Fibroblast of pulmonary artery (primary cell): ENCODE data around the gene UFL1.

ENCODE experiments used
- DNase-seq: peaks from one replicate; pipeline ENCODE4 v3.0.0-alpha.2; 2010; ENCODE audit warnings: low read depth
- H3K4me3 ChIP-seq: replicated peaks from 2 replicates; pipeline ENCODE4 v1.5.1; 2011; ENCODE audit warnings: low read depth, mild to moderate bottlenecking, control low read depth, low read length, moderate library complexity
- CTCF ChIP-seq: IDR thresholded peaks from 2 replicates; pipeline ENCODE4 v1.5.1; 2011; ENCODE audit warnings: mild to moderate bottlenecking, control low read depth, low read length, inconsistent platforms; ENCODE audit errors: missing control alignments

Gene UFL1

GRCh38 chr6:96509281-96509680 lies 12.3 kb upstream of the UFL1 start:
- no peak overlapping the region for H3K4me3 ChIP-seq
- no peak for TF ChIP-seq CTCF
- no peak for DNase-seq

GRCh38 chr6:96520171-96521115 lies 1.2 kb upstream of the UFL1 start:
- DNase-seq = peak; percentile 45
- no peak for TF ChIP-seq CTCF
- H3K4me3 ChIP-seq = peak overlapping the region; percentile 75

DNA sequence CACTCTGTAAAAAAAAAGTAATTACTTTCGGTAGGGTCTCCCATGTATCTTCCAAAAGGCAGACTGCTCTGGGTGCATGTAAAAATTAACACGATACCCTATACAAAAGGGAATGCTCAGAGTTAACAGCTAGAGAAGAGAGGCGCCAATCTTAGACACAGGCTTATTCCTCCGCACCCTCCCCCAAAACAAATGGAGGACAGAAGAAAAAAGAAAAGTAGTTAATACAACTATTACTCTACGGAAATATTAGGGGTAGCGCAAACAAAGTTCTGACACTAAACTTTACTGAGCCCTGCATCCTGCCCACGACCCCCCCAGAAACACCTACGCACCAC lies 331 bp upstream of the UFL1 start:
- H3K4me3 ChIP-seq = peak overlapping the region; percentile 75
- no peak for TF ChIP-seq CTCF
- no peak for DNase-seq

DNA sequence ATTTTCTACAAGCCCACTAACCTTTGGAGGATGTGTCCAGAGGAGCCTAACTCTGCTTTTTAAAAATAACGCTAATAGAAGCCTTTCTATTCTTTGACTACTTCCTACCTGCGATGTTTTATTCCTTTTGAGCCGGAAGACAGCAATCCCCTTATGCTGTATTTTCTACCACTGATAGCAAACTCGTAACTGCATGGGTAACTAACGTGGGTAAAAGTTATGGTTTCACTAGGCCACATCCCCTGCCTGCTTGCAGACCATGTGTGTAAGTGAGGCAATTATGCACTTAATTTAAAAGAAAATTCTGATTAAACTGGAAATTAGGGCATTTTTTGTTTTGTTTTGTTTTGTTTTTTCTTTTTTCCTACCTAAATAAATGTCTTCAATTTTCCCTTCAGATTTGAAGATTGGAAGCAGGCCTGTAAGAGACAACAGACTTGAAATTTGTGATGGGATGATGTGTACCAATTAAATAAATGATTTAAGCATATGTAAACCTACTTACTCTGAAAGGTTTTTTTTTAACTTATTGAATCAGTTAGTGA lies 931 bp downstream of the UFL1 start:
- no peak for TF ChIP-seq CTCF
- H3K4me3 ChIP-seq = peak overlapping the region; percentile 75
- peak; percentile 20 for DNase-seq

DNA sequence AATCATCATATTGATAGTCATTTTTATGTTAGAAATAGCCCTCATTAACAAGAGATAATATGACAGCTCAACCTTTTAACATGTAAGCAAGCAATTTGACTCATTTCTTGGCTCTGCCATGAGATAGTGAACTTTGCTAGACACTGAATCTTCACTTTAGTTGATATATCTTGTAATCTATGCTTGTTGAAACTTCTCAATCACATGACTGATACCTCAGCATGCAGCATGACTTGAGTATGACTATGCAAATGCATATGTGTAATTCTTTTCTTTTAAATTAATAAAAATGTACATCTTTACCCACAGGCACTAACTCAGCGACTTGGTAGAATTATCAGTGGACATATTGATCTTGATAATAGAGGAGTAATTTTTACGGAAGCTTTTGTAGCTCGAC lies 6.6 kb downstream of the UFL1 start:
- H3K4me3 ChIP-seq = no peak overlapping the region
- no peak for DNase-seq
- TF ChIP-seq CTCF = no peak

GRCh38 chr6:96532399-96532798 lies 10.8 kb downstream of the UFL1 start:
- DNase-seq = no peak
- H3K4me3 ChIP-seq = no peak overlapping the region
- no peak for TF ChIP-seq CTCF

DNA sequence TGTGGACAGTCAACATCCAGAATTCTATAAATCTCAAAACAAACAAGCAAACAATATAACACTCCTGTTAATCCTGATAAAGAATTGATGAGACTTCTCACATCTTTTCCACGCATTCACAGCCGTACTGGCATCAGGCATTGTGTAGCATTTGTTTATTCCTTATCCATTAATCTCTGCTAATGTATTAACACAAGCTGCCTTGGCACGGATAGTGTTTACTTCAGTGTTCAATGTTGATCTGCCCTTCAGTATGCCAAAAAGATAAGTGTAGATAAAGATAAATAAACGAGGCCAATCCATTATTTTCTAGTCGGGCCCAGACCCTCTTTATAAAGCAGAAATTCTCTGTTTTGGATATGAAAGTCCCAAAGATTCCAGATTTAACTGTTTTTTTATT lies 16.1 kb downstream of the UFL1 start:
- no peak for TF ChIP-seq CTCF
- no peak for DNase-seq
- no peak overlapping the region for H3K4me3 ChIP-seq
